ENCODE results near the gene DVL3.

GRCh38 chr3:184181596-184181995, 26.4 kb downstream of the DVL3 start:
- TF ChIP-seq POLR2A (IDR thresholded peaks at IDR 0.05) = no peak
- TF ChIP-seq CTCF (IDR thresholded peaks at IDR 0.05) = no peak
